Effector memory CD4-positive, alpha-beta T cell (primary cell): ENCODE results near the gene WDR17.

ENCODE experiments used
- DNase-seq, 3 donors: peaks; one replicate each; pipeline ENCODE4 v3.0.0-alpha.2; 2020
- H3K27ac ChIP-seq: 2 replicates; pipeline ENCODE4 v1.7.0; 2013; ENCODE audit warnings: mild to moderate bottlenecking, low read length, moderate library complexity; ENCODE audit not compliant: insufficient read depth, poor library complexity, severe bottlenecking
- H3K27me3 ChIP-seq: replicated peaks from 2 replicates; pipeline ENCODE4 v1.7.0; 2013; ENCODE audit warnings: mild to moderate bottlenecking, low read length; ENCODE audit not compliant: insufficient read depth, control insufficient read depth, poor library complexity, severe bottlenecking
- H3K36me3 ChIP-seq: 2 replicates; pipeline ENCODE4 v1.7.0; 2013; ENCODE audit warnings: mild to moderate bottlenecking, low read length, moderate library complexity; ENCODE audit not compliant: control insufficient read depth, insufficient read depth
- H3K4me1 ChIP-seq: 2 replicates; pipeline ENCODE4 v1.7.0; 2013; ENCODE audit warnings: low read length, mild to moderate bottlenecking; ENCODE audit not compliant: control insufficient read depth, insufficient read depth, poor library complexity, severe bottlenecking
- H3K4me3 ChIP-seq: 2 replicates; pipeline ENCODE4 v1.7.0; 2013; ENCODE audit warnings: low read length, low read depth, mild to moderate bottlenecking; ENCODE audit not compliant: insufficient read depth, poor library complexity, severe bottlenecking
- H3K9me3 ChIP-seq: 2 replicates; pipeline ENCODE4 v1.7.0; 2013; ENCODE audit warnings: mild to moderate bottlenecking, low read length, moderate library complexity; ENCODE audit not compliant: control insufficient read depth

Gene WDR17

GRCh38 chr4:176229645-176230044, 164.0 kb downstream of the WDR17 start:
- no peaks in the 10 kb centered on the region for H3K36me3 ChIP-seq
- H3K4me1 ChIP-seq = no peaks in the 10 kb centered on the region
- DNase-seq = no peak
- no peaks in the 10 kb centered on the region for H3K27me3 ChIP-seq
- H3K27ac ChIP-seq = no peak overlapping the region
- no peaks in the 10 kb centered on the region for H3K9me3 ChIP-seq
- H3K4me3 ChIP-seq = no peak overlapping the region
